ENCODE results near the gene SAV1.

DNA sequence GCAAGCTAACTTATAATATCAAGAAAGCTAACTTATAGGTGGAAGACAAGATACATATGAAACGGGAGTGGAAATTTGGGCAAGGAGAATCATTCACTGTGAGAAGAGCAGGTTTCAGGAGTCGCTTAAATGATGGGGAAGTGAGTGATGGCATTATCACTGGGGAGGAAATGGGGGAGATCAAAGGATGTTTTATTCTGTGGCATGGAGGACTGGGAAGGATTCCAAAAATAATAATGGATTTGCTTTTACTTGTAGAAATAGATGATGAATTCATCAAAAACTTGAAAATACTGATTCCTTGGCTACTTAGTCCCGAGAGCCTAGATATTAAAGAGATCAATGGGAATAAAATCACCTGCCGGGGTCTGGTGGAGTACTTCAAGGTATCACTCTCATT, 47.8 kb downstream of the SAV1 start:
- TF ChIP-seq, protein P1, sequence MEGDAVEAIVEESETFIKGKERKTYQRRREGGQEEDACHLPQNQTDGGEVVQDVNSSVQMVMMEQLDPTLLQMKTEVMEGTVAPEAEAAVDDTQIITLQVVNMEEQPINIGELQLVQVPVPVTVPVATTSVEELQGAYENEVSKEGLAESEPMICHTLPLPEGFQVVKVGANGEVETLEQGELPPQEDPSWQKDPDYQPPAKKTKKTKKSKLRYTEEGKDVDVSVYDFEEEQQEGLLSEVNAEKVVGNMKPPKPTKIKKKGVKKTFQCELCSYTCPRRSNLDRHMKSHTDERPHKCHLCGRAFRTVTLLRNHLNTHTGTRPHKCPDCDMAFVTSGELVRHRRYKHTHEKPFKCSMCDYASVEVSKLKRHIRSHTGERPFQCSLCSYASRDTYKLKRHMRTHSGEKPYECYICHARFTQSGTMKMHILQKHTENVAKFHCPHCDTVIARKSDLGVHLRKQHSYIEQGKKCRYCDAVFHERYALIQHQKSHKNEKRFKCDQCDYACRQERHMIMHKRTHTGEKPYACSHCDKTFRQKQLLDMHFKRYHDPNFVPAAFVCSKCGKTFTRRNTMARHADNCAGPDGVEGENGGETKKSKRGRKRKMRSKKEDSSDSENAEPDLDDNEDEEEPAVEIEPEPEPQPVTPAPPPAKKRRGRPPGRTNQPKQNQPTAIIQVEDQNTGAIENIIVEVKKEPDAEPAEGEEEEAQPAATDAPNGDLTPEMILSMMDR (conservative IDR thresholded peaks at IDR 0.05; ENCODE audit: low read length), result no peak
- no peak for TF ChIP-seq EZH2phosphoT487 (IDR thresholded peaks at IDR 0.05; ENCODE audit: borderline replicate concordance, low read depth, low read length)

Data from OCI-LY7 (cell line).